Measurements from ENCODE around the gene BUB1B.

BUB1B gene

GRCh38 chr15:40265875-40266274 lies 105.0 kb downstream of the BUB1B start:
- Histone ChIP-seq H3K4me1 (ENCODE audit: low read length) (no peaks in the 10 kb centered on the region), H3K9me2 (replicated peaks; ENCODE audit: insufficient read depth, low read length) (no peaks in the 10 kb centered on the region), H2AFZ (ENCODE audit: low read length) (no peak overlapping the region), H3K9ac (ENCODE audit: low read length) (no peak overlapping the region), H3K4me3 (ENCODE audit: low read length) (no peak overlapping the region), H3K79me2 (ENCODE audit: low read length) (no peaks in the 10 kb centered on the region), H3K36me3 (replicated peaks; ENCODE audit: insufficient read depth, low read length) (no peaks in the 10 kb centered on the region), H3K4me2 (ENCODE audit: low read depth, low read length) (no peak overlapping the region), H3K27ac (ENCODE audit: low read length) (no peak overlapping the region), H3F3A (ENCODE audit: insufficient read depth, low read length) (no peaks in the 10 kb centered on the region), H4K20me1 (ENCODE audit: insufficient read depth, low read length) (no peaks in the 10 kb centered on the region), H3K27me3 (replicated peaks; ENCODE audit: insufficient read depth, low read length) (no peaks in the 10 kb centered on the region), H3K9me3 (replicated peaks; ENCODE audit: insufficient read depth, low read length) (no peaks in the 10 kb centered on the region)
- DNase-seq: no peak
- TF ChIP-seq EZH2 (optimal IDR thresholded peaks at IDR 0.05; ENCODE audit: low read depth, low read length) (no peak), CTCF (IDR thresholded peaks at IDR 0.05; ENCODE audit: low read length) (no peak), EZH2phosphoT487 (IDR thresholded peaks at IDR 0.05; ENCODE audit: low read length) (no peak)

- no peaks in the 10 kb centered on the region for H3K9me2 ChIP-seq (replicated peaks; ENCODE audit: insufficient read depth, low read length)
- no peak overlapping the region for H3K4me3 ChIP-seq (ENCODE audit: low read length)
- no peaks in the 10 kb centered on the region for H3K36me3 ChIP-seq (replicated peaks; ENCODE audit: insufficient read depth, low read length)
- no peaks in the 10 kb centered on the region for H3K27me3 ChIP-seq (replicated peaks; ENCODE audit: insufficient read depth, low read length)
- TF ChIP-seq CTCF (IDR thresholded peaks at IDR 0.05; ENCODE audit: low read length) (no peak), EZH2 (optimal IDR thresholded peaks at IDR 0.05; ENCODE audit: low read depth, low read length) (no peak), EZH2phosphoT487 (IDR thresholded peaks at IDR 0.05; ENCODE audit: low read length) (no peak)
- H3K79me2 ChIP-seq (ENCODE audit: low read length): no peaks in the 10 kb centered on the region
- H4K20me1 ChIP-seq (ENCODE audit: insufficient read depth, low read length): no peaks in the 10 kb centered on the region
- H3K4me2 ChIP-seq (ENCODE audit: low read depth, low read length): no peak overlapping the region
- no peak overlapping the region for H2AFZ ChIP-seq (ENCODE audit: low read length)
- H3F3A ChIP-seq (ENCODE audit: insufficient read depth, low read length): no peaks in the 10 kb centered on the region
- H3K9ac ChIP-seq (ENCODE audit: low read length): no peak overlapping the region
- no peak overlapping the region for H3K27ac ChIP-seq (ENCODE audit: low read length)
- H3K4me1 ChIP-seq (ENCODE audit: low read length): no peaks in the 10 kb centered on the region
- H3K9me3 ChIP-seq (replicated peaks; ENCODE audit: insufficient read depth, low read length): no peaks in the 10 kb centered on the region
- no peak for DNase-seq
Observed at GRCh38 chr15:40266828-40267304, 106.0 kb downstream of the BUB1B start.

- Histone ChIP-seq H4K20me1 (ENCODE audit: insufficient read depth, low read length) (no peaks in the 10 kb centered on the region), H3K27ac (ENCODE audit: low read length) (no peak overlapping the region), H3K9me2 (replicated peaks; ENCODE audit: insufficient read depth, low read length) (no peaks in the 10 kb centered on the region), H3K79me2 (ENCODE audit: low read length) (no peaks in the 10 kb centered on the region), H3K4me2 (ENCODE audit: low read depth, low read length) (no peak overlapping the region), H2AFZ (ENCODE audit: low read length) (no peak overlapping the region), H3K4me3 (ENCODE audit: low read length) (no peak overlapping the region), H3K27me3 (replicated peaks; ENCODE audit: insufficient read depth, low read length) (no peaks in the 10 kb centered on the region), H3K36me3 (replicated peaks; ENCODE audit: insufficient read depth, low read length) (no peaks in the 10 kb centered on the region), H3K9ac (ENCODE audit: low read length) (no peak overlapping the region), H3K9me3 (replicated peaks; ENCODE audit: insufficient read depth, low read length) (no peaks in the 10 kb centered on the region), H3K4me1 (ENCODE audit: low read length) (no peaks in the 10 kb centered on the region), H3F3A (ENCODE audit: insufficient read depth, low read length) (no peaks in the 10 kb centered on the region)
- DNase-seq: no peak
- TF ChIP-seq CTCF (IDR thresholded peaks at IDR 0.05; ENCODE audit: low read length) (no peak), EZH2phosphoT487 (IDR thresholded peaks at IDR 0.05; ENCODE audit: low read length) (no peak), EZH2 (optimal IDR thresholded peaks at IDR 0.05; ENCODE audit: low read depth, low read length) (no peak)
Observed at GRCh38 chr15:40267670-40268069, 106.8 kb downstream of the BUB1B start.

All from MM.1S (cell line).